ENCODE measurements around the gene SORCS2. TPM values are rescaled to one million over a fixed set of nuclear protein-coding genes. Genes with fewer than 3 reads are reported as not detected.

The SORCS2 gene
- total RNA-seq, 4 donors from 2014 or later = 0.19 to 0.85 (median 0.66) TPM

GRCh38 chr4:7680731-7681130 is 488.4 kb downstream of the SORCS2 start:
- TF ChIP-seq CTCF (IDR thresholded peaks at IDR 0.05; ENCODE audit: low read depth) = no peak

- TF ChIP-seq CTCF (IDR thresholded peaks at IDR 0.05; ENCODE audit: low read depth) = no peak
Observed at GRCh38 chr4:7683126-7683703, 490.9 kb downstream of the SORCS2 start.

DNA sequence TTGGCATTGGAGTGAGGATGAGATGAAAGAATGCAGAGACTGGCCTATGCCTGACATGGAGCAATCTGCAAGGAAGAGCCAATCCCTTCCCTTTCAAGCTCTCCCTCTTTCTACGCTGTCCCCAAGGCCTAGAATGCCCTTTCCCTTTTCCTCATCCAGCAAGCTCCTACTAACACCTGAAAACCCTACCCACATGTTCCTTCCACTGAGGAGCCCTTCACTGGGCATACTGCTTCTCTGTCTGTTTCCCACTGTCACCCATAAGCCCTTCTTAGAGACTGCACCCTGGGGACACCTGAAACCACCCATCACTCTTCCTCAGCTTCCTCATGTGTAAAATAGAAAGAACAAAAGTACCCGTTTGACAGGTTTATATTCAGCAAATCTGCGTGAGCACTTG is 492.0 kb downstream of the SORCS2 start:
- no peak for TF ChIP-seq CTCF (IDR thresholded peaks at IDR 0.05; ENCODE audit: low read depth)

GRCh38 chr4:7686070-7686870 is 493.9 kb downstream of the SORCS2 start:
- no peak for TF ChIP-seq CTCF (IDR thresholded peaks at IDR 0.05; ENCODE audit: low read depth)

DNA sequence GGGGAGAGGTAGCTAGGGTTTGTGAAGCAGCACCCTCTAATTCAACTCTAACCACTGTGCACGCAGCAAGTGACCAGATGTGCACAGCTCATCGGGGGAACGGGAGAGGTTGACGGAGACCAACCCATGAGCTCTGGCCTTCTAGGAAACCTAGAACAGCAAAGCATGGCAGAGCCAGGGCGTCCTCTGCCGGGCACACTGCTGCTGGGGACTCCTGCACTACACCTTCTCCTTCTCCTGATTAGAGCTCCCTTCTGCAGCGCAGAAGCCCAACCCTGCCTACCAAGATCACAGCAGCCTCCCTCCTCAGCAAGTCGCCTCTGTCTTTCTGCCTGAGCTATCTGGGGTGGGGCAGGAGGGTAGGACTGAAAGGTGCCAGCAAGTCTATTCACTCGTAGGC is 494.7 kb downstream of the SORCS2 start:
- no peak for TF ChIP-seq CTCF (IDR thresholded peaks at IDR 0.05; ENCODE audit: low read depth)

- no peak for TF ChIP-seq CTCF (IDR thresholded peaks at IDR 0.05; ENCODE audit: low read depth)
Observed at GRCh38 chr4:7687796-7688195, 495.5 kb downstream of the SORCS2 start.

DNA sequence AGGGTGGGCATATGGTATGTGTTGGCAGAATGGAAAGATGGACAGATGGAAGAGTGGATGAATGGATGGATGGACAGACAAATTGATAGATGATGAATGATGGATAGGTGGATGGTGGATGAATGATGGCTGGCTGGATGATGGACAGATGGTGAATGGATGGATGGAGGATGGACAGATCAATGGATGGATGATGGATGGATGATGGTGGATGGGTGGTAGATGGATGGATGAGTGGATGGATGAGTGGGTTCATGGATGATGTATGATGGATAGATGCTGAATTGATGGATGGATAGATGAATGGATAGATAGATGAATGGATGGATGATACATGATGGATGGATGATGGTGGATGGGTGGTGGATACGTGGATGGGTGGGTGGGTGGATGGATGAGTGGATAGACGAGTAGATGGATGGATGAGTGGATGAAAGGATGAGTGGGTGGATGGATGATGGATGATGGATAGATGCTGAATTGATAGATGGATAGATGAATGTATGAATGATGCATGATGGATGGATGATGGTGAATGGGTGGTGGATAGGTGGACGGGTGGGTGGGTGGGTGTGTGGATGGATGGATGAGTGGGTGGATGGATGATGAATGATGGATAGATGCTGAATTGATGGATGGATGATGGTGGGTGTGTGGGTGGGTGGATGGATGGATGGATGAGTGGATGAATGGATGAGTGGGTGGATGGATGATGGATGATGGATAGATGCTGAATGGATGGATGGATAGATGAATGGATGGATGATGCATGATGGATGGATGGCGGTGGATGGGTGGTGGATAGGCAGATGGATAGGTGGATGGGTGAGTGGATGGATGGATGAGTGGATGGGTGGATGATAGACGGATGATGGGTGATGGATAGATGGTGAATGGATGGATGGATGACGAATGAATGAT is 497.7 kb downstream of the SORCS2 start:
- TF ChIP-seq CTCF (IDR thresholded peaks at IDR 0.05; ENCODE audit: low read depth) = no peak
